Ovary (tissue), 3 donors: Measurements from ENCODE around the gene SMARCC1.

Experiments
- CTCF ChIP-seq, 3 donors: fragments of 450-650 bp in 2 of 3; fragments of 200-600 bp in 1 of 3; IDR thresholded peaks; one replicate each; pipeline versions ENCODE4 v1.5.1 to v1.8.0; 2016 to 2022; ENCODE audit warnings: antibody characterized with exemption in 3 of 3, mild to moderate bottlenecking in 1 of 3
- POLR2A ChIP-seq: fragments of 450-650 bp; IDR thresholded peaks from one replicate; pipeline ENCODE4 v1.6.1; 2017; ENCODE audit warnings: antibody characterized with exemption, mild to moderate bottlenecking, moderate library complexity
- donor health status: DM: no; HTN: no; CAD: no.

GRCh38 chr3:47553407-47553806 is 228.3 kb downstream of the SMARCC1 start:
- TF ChIP-seq POLR2A (no peak), CTCF (IDR thresholded peaks at IDR 0.05) (no peak)
